HG02870 (cell line): ENCODE results near the gene COL6A2.
"Not testable (repeated sequence)": the region's sequence is repeated elsewhere in the genome, so short reads cannot be mapped to it uniquely, and the experiment has no call there.

ENCODE experiments used
- ATAC-seq: cut with Tn5 transposase; IDR thresholded peaks from one replicate; pipeline ENCODE4 v1.9.1; 2021; ENCODE audit warnings: mild to moderate bottlenecking, moderate library complexity; ENCODE audit not compliant: unreplicated experiment

Gene COL6A2

GRCh38 chr21:46168659-46169386, 70.9 kb downstream of the COL6A2 start:
- ATAC-seq: no peak

- not testable (repeated sequence) for ATAC-seq
These were observed 72.7 kb downstream of the COL6A2 start for GRCh38 chr21:46170436-46171193.

- no peak for ATAC-seq
These were observed 73.7 kb downstream of the COL6A2 start for GRCh38 chr21:46171585-46171984.

- no peak for ATAC-seq
These were observed 74.3 kb downstream of the COL6A2 start for GRCh38 chr21:46171996-46172862.

GRCh38 chr21:46172863-46173528, 75.1 kb downstream of the COL6A2 start:
- ATAC-seq: no peak

DNA sequence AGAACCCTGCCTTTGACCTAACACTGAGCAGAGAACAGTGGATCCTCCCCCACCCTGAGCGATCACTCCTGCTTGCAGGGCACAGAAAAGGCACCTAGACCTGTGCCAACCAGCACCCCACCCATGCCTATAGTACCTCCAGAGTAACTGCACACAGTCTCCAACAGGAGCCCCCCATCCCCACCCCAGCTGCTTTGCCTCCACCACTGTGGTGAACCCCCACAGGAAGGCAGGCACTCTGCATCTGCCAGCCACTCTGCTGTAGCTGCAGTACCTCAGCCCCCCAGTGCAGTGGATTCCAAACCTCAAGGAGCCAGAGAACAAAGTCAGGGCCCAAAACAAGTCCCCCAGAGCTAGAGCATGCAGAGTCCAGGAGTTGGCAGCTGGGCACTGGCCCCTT, 75.7 kb downstream of the COL6A2 start:
- ATAC-seq: no peak

DNA sequence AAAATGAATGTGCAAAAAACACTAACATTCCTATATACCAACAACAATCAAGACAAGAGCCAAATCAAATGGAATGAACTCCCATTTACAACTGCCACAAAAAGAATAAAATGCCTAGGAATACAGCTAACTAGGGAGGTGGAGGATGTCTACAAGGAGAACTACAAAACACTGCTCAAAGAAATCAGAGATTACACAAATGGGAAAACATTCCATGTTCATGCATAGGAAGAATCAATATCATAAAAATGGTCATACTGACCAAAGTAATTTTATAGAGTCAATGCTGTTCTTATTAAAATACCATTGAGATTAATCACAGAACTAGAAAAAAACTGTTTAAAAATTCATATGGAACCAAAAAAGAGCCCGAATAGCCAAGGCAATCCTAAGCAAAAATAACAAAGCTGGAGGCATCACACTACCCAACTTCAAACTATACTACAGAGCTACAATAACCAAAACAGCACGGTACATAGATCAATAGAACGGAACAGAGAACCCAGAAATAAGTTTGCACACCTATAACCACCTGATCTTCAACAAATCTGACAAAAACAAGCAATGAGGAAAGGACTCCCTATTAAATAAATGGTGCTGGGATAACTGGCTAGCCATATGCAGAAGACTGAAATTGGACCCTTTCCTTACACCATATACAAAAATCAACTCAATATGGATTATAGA, 78.7 kb downstream of the COL6A2 start:
- not testable (repeated sequence) for ATAC-seq

DNA sequence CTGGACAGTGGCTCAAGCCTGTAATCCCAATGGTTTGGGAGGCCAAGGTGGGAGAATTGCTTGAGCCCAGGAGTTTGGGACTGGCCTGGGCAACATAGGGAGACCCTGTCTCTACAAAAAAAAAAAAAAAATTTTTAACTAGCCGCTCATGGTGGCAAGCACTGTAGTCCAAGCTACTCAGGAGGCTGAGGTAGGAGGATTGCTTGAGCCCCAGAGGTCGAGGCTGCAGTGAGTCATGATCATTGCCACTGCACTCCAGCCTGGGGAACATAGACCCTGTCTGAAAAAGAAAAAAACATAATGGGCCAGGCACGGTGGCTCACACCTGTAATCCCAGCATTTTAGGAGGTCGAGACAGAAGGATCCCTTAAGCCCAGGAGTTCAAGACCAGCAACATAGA, 81.0 kb downstream of the COL6A2 start:
- no peak for ATAC-seq
